ENCODE results near the gene CREG2.

Gene CREG2

DNA sequence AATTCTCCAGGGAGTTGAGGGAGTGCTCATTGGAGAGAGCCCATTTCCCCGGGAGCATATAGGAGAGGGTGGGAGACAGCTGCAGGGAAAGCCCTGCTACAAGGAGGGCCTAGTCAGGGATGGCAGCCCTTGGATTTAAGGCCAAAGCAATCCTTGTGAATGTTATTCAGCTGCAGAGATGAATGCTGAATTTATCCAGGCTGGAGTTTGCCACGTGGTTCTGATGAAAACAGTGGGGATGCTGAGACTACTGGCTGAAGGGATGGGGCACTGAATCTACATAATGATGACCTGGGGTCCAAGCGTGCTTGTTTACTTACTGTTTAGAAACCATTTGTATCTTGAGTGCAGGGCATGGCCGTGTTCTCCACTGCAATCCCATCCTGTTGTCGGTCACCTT, 43.2 kb downstream of the CREG2 start:
- no peak for ATAC-seq
- TF ChIP-seq ARNTL (CRISPR knock-in tag; IDR thresholded peaks at IDR 0.05; ENCODE audit: borderline replicate concordance, low read depth) (no peak), ISL1 (CRISPR knock-in tag; IDR thresholded peaks at IDR 0.05) (no peak), ESRRG (CRISPR knock-in tag; IDR thresholded peaks at IDR 0.05) (no peak), PPARA (CRISPR knock-in tag; IDR thresholded peaks at IDR 0.05; ENCODE audit: borderline replicate concordance) (no peak), RARB (CRISPR knock-in tag; IDR thresholded peaks at IDR 0.05) (no peak), ZNF8 (CRISPR knock-in tag; IDR thresholded peaks at IDR 0.05) (no peak), ZC3H10 (CRISPR knock-in tag; IDR thresholded peaks at IDR 0.05) (no peak), POU6F1 (CRISPR knock-in tag; IDR thresholded peaks at IDR 0.05; ENCODE audit: borderline replicate concordance, low read depth) (no peak), CSDC2 (CRISPR knock-in tag; IDR thresholded peaks at IDR 0.05) (no peak), BACH2 (CRISPR knock-in tag; IDR thresholded peaks at IDR 0.05; ENCODE audit: borderline replicate concordance) (no peak), SNAI2 (CRISPR knock-in tag; IDR thresholded peaks at IDR 0.05) (no peak), TCF4 (CRISPR knock-in tag; IDR thresholded peaks at IDR 0.05; ENCODE audit: borderline replicate concordance) (no peak)

GRCh38 chr2:101342625-101343008, 44.7 kb downstream of the CREG2 start:
- TF ChIP-seq OSR1 (CRISPR knock-in tag; IDR thresholded peaks at IDR 0.05) (no peak), CREB5 (CRISPR knock-in tag; IDR thresholded peaks at IDR 0.05; ENCODE audit: low read depth) (no peak), TOX (CRISPR knock-in tag; IDR thresholded peaks at IDR 0.05; ENCODE audit: borderline replicate concordance) (no peak), CSDC2 (CRISPR knock-in tag; IDR thresholded peaks at IDR 0.05) (no peak), GLIS3 (CRISPR knock-in tag; IDR thresholded peaks at IDR 0.05) (no peak), ZNF8 (CRISPR knock-in tag; IDR thresholded peaks at IDR 0.05) (no peak), ARNTL (CRISPR knock-in tag; IDR thresholded peaks at IDR 0.05; ENCODE audit: borderline replicate concordance, low read depth) (no peak), ESRRG (CRISPR knock-in tag; IDR thresholded peaks at IDR 0.05) (no peak), ZNF70 (CRISPR knock-in tag; IDR thresholded peaks at IDR 0.05) (no peak), BACH2 (CRISPR knock-in tag; IDR thresholded peaks at IDR 0.05; ENCODE audit: borderline replicate concordance) (no peak), PATZ1 (CRISPR knock-in tag; IDR thresholded peaks at IDR 0.05; ENCODE audit: borderline replicate concordance) (no peak), ZFP30 (CRISPR knock-in tag; IDR thresholded peaks at IDR 0.05) (no peak), ISL1 (CRISPR knock-in tag; IDR thresholded peaks at IDR 0.05) (no peak), RARB (CRISPR knock-in tag; IDR thresholded peaks at IDR 0.05) (no peak), SNAI2 (CRISPR knock-in tag; IDR thresholded peaks at IDR 0.05) (no peak), ZC3H10 (CRISPR knock-in tag; IDR thresholded peaks at IDR 0.05) (no peak), TSHZ2 (CRISPR knock-in tag; IDR thresholded peaks at IDR 0.05) (no peak), ZFP3 (CRISPR knock-in tag; IDR thresholded peaks at IDR 0.05) (no peak), PPARA (CRISPR knock-in tag; IDR thresholded peaks at IDR 0.05; ENCODE audit: borderline replicate concordance) (no peak)
- TF ChIP-seq, protein P1, sequence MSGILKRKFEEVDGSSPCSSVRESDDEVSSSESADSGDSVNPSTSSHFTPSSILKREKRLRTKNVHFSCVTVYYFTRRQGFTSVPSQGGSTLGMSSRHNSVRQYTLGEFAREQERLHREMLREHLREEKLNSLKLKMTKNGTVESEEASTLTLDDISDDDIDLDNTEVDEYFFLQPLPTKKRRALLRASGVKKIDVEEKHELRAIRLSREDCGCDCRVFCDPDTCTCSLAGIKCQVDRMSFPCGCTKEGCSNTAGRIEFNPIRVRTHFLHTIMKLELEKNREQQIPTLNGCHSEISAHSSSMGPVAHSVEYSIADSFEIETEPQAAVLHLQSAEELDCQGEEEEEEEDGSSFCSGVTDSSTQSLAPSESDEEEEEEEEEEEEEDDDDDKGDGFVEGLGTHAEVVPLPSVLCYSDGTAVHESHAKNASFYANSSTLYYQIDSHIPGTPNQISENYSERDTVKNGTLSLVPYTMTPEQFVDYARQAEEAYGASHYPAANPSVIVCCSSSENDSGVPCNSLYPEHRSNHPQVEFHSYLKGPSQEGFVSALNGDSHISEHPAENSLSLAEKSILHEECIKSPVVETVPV (CRISPR knock-in tag; IDR thresholded peaks at IDR 0.05): no peak
- ATAC-seq: no peak

Measured in SK-N-SH treated with all-trans-retinoic acid at 6 μM for 48 hours (cell line).